Neural cell (in vitro differentiated cells): Measurements from ENCODE around the gene ASB1.

Experiments used
- CTCF ChIP-seq: fragments of 450-650 bp; IDR thresholded peaks from 2 replicates; pipeline ENCODE4 v1.5.1; 2014; ENCODE audit warnings: antibody characterized with exemption, mild to moderate bottlenecking, moderate library complexity; ENCODE audit not compliant: poor library complexity, severe bottlenecking
- EP300 ChIP-seq: fragments of 450-650 bp; conservative IDR thresholded peaks from 2 replicates; pipeline ENCODE4 v1.6.1; 2014; ENCODE audit warnings: antibody characterized with exemption, mild to moderate bottlenecking, moderate library complexity; ENCODE audit not compliant: poor library complexity, severe bottlenecking
- EZH2 ChIP-seq: fragments of 200-600, 300-800 bp; shearing (Covaris generic), sonication (generic); IDR thresholded peaks from 2 replicates; pipeline ENCODE4 v1.6.1; 2014; ENCODE audit warnings: antibody characterized with exemption, low read length, borderline replicate concordance, mild to moderate bottlenecking; ENCODE audit not compliant: insufficient read depth, poor library complexity, severe bottlenecking
- MXI1 ChIP-seq: fragments of 450-650 bp; conservative IDR thresholded peaks from 2 replicates; pipeline ENCODE4 v1.6.1; 2014; ENCODE audit warnings: antibody characterized with exemption, mild to moderate bottlenecking; ENCODE audit not compliant: poor library complexity, severe bottlenecking
- POLR2AphosphoS5 ChIP-seq: IDR thresholded peaks from 2 replicates; pipeline ENCODE4 v1.6.1; 2012
- RAD21 ChIP-seq: fragments of 450-650 bp; conservative IDR thresholded peaks from 2 replicates; pipeline ENCODE4 v1.6.1; 2014; ENCODE audit warnings: antibody characterized with exemption, mild to moderate bottlenecking, moderate library complexity
- REST ChIP-seq: IDR thresholded peaks from 2 replicates; pipeline ENCODE4 v1.6.1; 2012; ENCODE audit warnings: borderline replicate concordance
- SMC3 ChIP-seq: fragments of 450-650 bp; conservative IDR thresholded peaks from 2 replicates; pipeline ENCODE4 v1.6.1; 2014; ENCODE audit warnings: antibody characterized with exemption, mild to moderate bottlenecking, moderate library complexity; ENCODE audit not compliant: poor library complexity
- TAF1 ChIP-seq: IDR thresholded peaks from 2 replicates; pipeline ENCODE4 v1.6.1; 2012; ENCODE audit warnings: low read depth

- TF ChIP-seq CTCF = no peak
- TF ChIP-seq EZH2 = no peak
- TF ChIP-seq POLR2AphosphoS5 = no peak
- no peak for TF ChIP-seq REST
- TF ChIP-seq EP300 = no peak
- TF ChIP-seq TAF1 = no peak
- no peak for TF ChIP-seq SMC3
- TF ChIP-seq RAD21 = no peak
- TF ChIP-seq MXI1 = no peak
Measured at GRCh38 chr2:238461491-238461890, 34.8 kb downstream of the ASB1 start.
